Thyroid gland (tissue), 4 donors: Measurements from ENCODE around the gene WHRN.

Experiments
- CTCF ChIP-seq, 6 experiments: fragments of 200-600 bp in 3 of 6; fragments of 450-650 bp in 3 of 6; sonication (generic) in 3 of 6; IDR thresholded peaks; one replicate each; pipeline ENCODE4 v1.5.1; 2016 to 2019; ENCODE audit warnings: antibody characterized with exemption in 6 of 6, mild to moderate bottlenecking in 2 of 6, inconsistent platforms in 1 of 6, moderate library complexity in 1 of 6
- POLR2A ChIP-seq, 2 donors: fragments of 450-650 bp; IDR thresholded peaks; one replicate each; pipeline ENCODE4 v1.6.1; 2017; ENCODE audit warnings: antibody characterized with exemption in 2 of 2, mild to moderate bottlenecking in 2 of 2, moderate library complexity in 1 of 2

- TF ChIP-seq CTCF (IDR thresholded peaks at IDR 0.05) (no peak), POLR2A (IDR thresholded peaks at IDR 0.05) (no peak)
Measured at GRCh38 chr9:114384836-114385396, 120.4 kb downstream of the WHRN start.
